Smooth muscle cell of the brain vasculature (primary cell): ENCODE measurements around the gene FAM110A.
"Not testable (repeated sequence)": the region's sequence is repeated elsewhere in the genome, so short reads cannot be mapped to it uniquely, and the experiment has no call there.

ENCODE experiments used
- DNase-seq: peaks from one replicate; pipeline ENCODE4 v3.0.0-alpha.2; 2012; ENCODE audit warnings: low read depth, low spot score

Gene FAM110A

DNA sequence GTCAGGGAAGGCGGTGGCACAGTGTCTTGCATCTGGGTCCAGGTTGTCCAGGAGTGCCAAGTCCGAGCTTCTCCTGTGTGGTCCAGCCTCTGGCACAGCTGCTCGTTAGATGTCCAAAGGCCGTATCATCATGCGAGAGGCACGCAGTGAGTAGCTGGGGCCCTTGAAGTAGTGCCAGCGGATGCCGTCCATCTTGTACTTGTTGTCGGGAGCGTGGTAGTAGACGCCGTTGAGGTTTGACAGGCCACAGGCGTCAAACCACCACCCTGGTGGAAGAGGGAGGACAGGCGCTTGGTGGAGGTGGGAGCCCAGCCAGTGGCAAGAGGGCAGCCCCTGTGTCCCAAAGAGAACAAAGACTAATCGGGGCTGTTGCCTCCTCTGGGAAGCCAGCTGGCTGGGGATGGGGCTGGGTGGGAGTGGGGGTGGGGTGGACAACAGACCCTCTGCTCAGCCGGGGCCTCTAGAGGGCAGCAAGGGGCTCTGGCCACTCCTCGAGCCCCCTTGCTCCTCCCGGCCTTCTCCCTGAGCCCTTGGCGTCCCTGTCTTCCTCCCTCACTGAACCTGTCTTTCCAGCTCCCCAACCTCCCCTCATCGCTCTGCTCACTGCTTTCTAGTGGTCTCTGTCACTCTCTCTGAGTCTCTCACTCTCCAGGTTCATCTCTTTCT, 39.5 kb downstream of the FAM110A start:
- no peak for DNase-seq

DNA sequence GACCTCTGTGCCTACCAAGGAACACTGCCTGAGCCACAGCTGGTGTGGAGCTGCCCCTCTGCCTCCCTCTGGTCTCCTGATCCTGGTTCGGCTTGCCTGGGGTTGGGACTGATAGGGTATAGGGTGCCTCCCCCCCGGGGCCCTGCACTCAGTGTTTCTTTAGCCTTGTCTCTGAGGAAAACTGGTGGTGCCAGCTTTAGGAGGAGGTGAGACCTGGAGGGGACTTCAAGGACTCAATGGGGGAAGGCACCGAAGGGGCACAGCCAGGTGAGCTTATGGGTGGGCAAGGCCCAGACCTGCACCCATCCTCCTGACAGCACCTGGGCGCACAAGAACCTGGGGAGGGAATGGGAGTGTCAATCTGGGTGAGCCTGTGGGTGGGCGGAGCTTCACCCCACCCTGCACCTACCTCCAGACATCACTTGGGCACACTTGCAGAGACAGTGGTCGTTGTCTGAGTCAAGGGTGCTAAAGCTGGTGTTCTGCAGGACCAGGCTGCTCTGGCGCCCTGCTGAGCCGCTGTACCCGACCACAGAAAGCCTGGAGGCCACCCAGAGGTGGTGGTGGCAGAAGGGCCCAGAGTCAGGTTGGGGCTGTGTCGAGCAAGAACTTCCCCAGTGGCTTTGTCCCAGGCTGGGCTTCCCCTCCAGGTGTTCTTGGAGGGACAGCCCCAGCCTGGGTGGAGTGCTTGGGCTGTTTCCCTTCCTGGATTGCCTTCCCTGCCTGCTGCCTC, 40.5 kb downstream of the FAM110A start:
- no peak for DNase-seq

DNA sequence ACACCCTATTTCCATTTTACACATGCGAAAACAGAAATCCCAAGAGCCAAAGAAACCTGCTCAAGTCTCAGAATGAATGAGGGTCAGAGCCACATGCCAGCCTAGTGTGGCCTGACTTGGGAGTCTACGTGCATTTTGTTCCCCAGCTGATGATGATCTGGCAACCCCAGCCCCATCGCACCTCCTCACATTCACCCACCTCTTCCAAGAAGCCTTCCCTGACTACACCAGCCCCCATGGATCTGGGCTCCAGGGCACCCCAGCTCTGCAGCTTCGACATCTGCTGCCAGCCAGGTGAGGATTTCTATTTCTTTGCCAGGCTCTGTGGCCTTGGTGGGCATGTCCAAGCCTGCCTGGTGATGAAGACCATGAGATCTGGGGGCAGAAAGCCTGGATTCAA, 41.6 kb downstream of the FAM110A start:
- DNase-seq = no peak

DNA sequence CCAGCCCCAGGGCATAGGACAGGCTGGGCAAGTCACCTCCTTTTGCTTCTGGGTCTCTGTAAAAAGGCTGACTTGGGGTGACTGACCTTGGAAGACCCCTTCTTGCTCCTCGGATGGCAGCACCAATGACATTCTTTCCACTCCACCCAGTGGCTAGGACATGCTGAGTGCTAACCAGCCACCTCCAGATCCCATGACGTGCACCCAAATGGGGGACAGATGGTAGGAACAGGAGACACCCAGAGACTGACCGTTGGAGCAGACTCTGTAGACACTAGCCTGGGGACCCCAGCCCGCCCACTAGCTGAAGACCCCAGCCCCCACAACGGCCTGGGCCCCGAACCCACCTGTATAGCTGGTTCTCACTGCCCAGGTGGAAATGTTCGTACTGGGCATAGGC, 44.3 kb downstream of the FAM110A start:
- no peak for DNase-seq

DNA sequence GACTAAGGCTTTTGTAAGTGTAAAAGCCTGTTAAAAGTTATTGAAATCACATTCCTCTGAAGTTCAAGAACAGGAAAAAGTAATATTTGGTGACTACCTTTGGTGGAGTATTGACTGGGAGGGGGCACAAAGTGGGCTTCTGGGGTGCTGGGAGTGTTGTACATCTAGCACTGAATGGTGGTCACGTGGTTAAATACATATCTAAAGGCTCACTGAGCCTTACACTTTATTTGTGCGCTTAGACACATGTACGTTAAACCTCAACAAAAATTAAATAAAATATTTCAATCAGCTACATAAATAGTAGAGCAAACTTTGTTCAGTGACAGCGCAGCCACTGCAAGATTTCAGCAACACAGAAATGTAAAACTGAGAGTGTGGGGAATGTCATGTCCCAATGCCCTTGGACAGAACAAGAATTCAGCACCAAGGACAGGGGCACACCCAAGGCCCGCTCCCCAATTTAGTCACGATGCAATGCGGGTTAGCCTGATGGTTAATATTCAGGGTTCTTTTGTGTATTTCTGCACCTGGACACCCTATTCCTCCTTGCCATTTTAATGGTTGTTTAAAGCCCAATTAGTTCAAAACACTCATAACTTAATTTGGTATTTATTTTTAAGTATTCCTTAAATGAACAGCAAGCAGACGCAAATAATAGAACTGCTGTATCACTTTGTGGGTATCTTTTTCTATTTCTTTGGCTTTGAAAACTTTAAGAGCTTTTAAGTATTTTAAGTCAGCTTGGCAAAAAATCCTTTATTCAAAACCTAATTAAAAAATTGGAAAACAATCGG, 45.2 kb downstream of the FAM110A start:
- DNase-seq = no peak

DNA sequence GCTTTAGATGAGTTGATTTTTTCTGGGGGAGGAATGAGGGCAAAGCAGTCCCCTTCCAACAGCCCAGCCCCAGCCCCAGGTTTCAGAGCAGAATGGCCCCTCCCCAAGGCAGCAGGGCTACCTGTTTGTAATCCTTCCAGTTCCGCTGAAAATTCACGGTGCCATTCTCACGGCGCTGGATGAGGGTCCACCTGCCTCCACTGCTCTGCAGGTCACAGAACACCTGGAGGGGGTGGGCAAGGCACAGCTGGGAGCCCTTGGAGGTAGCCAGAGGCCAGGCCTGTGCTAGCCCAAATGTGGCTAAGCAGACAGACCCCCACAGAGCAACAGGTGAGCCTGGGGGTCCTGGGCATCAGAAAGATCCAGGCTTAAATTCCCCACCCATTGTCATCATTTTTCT, 46.1 kb downstream of the FAM110A start:
- no peak for DNase-seq

DNA sequence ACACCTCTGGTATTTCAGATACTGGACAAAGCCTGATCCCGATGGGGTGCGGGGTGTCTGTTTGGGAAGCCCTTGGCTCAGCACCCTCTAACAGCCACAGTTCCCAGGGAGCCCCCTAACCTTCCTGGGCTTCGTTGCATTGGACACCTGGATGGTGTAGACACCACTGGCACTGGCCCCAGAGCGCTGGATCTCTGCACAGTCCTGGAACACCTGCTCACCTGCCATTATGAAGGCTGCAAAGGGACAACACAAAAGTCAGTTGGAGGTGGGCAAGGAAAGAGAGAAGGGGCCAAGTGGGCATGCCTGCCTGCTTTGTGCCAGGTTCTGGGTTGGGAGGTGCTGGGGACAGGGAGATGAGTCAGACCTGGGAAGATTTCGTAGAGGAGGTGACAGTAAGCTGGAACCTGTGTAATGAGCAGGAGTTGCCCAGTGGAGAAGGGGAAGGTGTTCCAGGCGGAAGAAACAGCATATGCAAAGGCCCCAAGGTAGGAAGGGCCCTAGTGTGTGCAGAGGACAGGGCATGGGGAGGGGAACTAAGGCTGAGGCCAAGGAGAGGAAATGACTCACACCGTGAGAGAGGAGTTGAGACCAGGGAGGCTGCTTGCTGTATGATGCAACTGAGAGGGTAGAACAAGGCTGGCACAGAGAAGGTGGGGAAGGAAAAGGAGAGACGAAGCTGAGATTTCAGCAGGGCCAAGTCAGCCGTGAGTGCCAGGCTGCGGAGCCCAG, 47.7 kb downstream of the FAM110A start:
- DNase-seq = no peak

DNA sequence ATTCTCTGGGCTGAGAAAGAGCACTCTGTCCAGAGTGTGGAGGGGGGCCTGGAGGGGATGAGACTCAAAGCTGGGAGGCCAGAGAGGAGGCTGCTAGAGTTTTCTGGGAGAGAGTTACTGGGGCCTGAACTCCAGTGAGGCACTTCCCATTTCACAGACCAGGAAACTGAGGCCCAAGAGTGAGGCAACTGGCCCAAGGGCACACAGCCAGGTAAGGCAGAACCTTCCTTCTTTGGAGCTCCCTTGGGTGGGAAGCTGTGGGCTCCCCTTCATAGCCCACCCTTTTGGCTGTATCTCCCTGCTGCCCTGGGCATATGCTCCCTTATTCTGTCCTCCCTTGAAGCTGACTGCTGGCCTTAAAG, 48.2 kb downstream of the FAM110A start:
- no peak for DNase-seq

DNA sequence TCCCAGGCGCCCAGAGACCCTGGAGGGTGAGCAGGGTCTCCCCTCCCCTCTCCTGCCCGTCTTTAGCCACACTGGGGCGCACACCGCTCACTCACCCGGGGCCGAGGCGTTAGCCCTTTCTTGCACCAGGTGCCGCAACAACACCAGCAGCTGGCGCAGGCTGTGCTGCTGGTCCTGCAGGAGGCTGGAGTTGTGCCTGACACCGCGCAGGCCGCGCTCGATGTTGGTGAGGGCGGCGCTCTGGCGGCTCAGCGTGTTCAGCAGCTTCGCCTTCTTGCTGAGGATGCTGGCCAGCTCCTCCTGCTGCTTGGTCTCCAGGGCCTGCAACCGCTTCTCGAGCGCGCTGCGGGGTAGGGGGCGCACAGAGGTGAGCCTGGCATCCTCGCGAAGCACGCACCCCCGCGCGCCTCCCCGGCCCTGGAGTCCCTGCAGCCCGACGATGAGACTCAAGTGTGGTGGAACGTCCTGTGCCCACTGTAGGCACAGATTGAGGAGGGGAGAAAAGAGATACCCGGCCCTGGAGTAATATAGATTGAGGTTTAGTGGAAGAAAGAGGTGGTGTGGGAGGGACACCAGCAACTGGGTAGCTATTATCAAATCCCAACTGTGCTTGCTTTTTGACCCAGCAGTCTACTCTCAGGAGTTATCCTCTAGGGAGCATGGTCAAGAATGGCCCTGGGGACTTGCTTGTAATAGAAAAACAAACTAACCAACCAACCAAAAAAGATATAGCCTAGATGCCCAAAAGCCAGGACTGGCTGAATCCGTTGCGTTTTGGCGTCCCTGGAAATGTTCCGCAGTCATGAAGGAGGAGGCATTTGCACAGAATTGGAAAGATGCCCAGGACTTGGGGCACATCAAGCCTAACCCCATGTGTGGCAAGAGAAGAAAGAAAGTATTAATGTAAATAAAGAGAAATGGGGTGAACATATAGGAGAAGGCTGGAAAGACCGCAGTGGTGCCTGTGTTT, 51.8 kb downstream of the FAM110A start:
- no peak for DNase-seq

DNA sequence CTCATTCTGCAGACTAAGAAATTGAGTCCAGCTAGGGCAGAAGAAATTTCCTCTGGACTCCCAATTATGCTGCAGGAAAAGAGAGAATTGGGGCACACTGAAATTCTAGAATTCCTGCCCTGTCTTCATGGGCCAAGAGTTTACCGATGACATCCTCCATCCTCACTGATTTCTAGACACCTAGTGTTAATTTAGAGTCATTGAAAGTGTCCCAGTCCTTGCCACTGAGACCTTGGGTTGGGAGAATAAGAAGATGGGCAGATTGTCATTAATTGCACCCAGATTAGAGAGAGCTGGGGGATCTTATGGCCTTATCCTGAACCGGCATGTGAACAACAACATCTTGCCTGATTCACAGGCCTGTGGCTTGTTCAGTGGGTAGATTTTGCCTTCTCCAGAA, 53.6 kb downstream of the FAM110A start:
- no peak for DNase-seq

DNA sequence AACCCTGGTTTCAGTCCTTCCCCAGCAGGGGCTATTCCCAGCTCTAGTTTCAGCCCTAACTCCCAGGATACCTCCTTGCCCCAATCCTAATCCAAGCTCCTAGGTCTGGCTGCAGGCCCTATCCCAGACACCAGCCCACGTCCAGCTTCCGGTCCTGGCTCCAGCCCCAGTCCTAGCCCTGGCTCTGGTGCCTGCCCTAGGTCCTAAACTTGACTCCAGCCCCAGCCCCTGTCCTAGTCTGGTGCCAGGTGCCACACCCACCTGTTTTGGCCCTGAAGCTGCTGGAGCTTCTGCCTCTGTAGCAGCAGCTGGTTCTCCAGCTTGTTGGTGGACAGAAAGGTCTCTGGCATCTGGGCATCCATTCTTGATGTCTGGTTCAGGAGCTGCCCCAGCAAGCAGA, 54.5 kb downstream of the FAM110A start:
- no peak for DNase-seq

DNA sequence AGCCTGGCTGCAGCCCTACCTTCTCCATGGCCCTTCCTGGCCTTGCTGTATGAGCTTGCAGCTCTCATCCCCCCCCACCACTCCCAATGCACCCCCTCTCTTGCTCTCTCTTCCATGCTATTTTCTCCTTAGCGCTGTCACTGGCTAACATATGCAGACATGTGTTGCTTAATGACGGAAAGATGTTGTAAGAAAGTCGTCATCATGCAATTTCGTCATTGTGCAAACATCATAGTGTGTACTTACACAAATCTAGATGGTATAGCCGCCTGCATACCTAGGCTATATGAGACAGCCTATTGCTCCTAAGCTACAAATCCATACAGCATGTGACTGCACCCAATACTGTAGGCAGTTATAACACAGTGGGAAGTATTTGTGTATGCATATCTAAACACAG, 55.6 kb downstream of the FAM110A start:
- no peak for DNase-seq

DNA sequence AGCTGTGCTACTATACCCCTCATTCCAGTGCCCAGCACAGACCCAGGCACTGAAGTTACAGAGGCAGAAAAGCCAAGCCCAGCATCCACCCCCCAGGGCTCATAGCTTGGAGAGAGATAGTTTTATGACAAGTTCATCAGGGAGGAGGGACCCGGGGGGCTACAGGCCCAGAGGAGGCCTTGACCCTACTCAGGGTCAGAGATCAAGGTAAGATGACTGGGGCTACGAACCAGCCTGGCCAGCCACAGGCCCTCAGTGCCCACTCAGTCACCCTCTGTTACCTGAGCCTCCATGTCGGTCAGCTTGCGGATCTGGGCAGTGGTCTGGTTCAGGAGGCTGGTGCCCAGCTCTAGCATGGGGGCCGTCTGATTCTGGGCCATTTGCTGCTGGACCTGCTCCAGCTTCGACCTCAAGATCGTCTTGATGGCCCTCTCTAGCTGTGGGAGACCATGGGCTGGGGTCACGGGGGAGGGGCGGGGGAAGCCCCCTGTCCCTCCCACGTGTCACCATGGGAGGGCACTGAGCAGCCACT, 56.5 kb downstream of the FAM110A start:
- no peak for DNase-seq

DNA sequence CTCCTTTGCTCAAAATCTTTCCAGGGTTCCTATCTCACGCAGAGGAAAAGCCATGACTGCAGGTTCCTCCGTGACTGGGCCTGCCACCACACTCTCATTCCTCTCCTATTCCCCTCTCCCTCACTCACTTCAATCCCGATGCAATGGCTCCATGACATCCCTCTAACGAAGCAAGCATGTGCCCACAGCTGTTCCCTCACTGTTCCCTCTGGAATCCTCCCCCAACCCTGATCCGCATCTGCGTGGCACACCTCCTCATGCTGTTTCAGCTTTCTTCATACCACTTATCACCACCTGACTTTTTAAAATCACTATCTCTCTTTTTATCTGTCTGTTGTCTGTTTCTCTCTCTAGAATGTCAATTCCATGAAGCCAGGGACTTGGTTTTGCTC, 57.1 kb downstream of the FAM110A start:
- DNase-seq = no peak

DNA sequence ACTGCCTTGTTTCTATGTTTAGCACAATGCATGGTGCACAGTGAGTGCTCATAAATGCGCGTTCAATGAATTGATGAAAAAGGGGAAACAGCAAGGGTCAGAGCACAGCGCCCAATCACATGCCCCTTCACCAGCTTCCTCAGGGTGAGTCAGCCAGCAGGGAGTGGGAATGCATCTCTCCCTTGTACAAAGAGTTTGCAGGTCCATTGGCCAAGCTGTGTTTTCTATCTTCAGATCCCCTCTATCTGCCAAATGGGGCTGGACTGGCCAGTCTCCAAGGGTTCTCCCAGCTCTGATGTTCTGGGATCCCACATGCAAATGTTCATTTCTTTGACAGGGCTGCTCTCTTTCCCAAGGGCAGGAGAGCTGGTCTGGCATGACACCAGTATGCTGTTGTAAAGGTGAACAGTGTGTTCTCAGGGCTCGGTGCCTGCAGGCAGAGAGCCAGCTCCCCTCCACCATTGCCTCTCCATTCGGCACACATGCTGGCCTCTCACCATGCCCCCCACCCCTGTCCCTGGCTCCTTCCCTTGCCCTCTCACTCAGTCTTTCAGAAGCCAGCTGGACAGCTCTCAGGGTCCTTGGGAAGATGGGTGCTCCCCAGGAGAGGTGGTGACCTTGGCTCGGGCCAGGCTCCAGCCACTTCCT, 57.7 kb downstream of the FAM110A start:
- no peak for DNase-seq

DNA sequence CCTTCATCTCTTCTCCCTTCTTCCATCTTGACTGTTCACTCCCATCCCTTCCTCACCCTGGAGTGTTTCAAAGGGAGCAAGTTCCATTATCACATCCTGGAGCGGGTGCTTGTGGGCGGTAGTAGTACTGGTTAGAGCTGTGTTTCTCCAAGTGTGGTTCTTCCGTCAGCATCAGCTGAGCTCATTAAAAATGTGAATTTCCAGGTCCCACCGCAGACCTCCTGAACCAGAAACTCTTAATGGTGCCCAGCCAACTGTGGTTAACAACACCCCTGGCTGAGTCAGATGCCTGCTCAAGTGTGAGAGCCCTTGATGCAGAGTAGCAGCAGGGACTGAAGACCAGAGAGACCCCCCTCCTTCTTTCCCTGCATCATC, 58.2 kb downstream of the FAM110A start:
- no peak for DNase-seq

DNA sequence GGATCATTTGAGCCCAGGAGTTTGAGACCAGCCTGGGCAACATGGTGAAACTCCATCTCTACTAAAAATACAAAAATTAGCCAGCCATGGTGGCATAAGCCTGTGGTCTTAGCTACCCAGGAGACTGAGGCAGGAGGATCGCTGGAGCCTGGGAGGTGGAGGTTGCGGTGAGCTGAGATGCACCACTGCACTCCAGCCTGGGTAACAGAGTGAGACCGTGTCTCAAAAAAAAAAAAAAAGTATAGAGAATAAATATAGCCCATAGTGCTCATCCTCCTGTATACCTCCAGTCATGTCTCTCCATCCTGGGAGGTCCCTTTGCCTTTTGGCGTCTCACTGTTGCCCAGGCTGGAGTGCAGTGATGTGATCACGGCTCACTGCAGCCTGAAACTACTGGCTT, 58.9 kb downstream of the FAM110A start:
- DNase-seq = not testable (repeated sequence)
